GM18499 (cell line): ENCODE data around the gene ANAPC4.
"Not testable (repeated sequence)": the region's sequence is repeated elsewhere in the genome, so short reads cannot be mapped to it uniquely, and the experiment has no call there.

Source experiments
- ATAC-seq: cut with Tn5 transposase; IDR thresholded peaks from one replicate; pipeline ENCODE4 v1.9.1; 2021; ENCODE audit warnings: moderate number of reproducible peaks; ENCODE audit not compliant: insufficient read depth, unreplicated experiment

ANAPC4 gene

GRCh38 chr4:25376754-25377571, at the start of gene ANAPC4:
Gene ANAPC4, plus strand, starts transcription at chr4:25377263. Its CDS starts 165 bp downstream, at chr4:25377428.
- peak; percentile 66 for ATAC-seq

DNA sequence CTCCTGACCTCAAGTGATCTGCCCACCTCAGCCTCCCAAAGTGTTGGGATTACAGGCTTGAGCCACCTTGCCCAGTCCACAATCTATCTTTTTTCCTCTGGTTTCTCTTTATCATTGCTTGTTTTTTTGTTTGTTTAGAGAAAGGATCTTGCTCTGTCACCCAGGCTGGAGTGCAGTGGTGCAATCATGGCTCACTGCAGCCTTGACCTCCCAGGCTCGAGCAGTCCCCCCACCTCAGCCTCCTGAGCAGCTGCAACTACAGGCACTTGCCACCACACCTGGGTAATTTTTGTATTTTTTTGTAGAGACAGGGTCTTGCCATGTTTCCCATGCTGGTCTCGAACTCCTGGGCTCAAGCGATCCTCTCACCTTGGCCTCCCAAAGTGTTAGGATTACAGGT, 48.6 kb upstream of the ANAPC4 start:
- not testable (repeated sequence) for ATAC-seq

DNA sequence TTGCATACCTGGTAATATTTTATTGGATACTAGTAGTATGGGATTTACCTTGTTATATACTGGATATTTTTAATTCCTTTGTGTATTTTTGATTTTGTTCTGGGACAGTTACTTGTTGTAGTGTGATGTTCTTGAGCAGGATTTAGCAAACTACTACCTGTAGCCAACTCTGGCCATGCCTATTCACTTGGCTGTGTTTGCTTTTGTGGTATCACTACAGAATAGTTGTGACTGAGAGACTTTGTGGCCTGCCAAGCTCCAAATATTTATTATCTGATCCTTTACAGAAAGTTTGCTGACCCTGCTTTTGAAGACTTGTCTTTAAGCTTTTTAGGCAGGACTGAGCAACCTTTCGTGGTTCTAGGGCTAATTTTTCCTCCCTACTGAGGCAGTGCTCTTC, 46.7 kb upstream of the ANAPC4 start:
- ATAC-seq, result no peak

DNA sequence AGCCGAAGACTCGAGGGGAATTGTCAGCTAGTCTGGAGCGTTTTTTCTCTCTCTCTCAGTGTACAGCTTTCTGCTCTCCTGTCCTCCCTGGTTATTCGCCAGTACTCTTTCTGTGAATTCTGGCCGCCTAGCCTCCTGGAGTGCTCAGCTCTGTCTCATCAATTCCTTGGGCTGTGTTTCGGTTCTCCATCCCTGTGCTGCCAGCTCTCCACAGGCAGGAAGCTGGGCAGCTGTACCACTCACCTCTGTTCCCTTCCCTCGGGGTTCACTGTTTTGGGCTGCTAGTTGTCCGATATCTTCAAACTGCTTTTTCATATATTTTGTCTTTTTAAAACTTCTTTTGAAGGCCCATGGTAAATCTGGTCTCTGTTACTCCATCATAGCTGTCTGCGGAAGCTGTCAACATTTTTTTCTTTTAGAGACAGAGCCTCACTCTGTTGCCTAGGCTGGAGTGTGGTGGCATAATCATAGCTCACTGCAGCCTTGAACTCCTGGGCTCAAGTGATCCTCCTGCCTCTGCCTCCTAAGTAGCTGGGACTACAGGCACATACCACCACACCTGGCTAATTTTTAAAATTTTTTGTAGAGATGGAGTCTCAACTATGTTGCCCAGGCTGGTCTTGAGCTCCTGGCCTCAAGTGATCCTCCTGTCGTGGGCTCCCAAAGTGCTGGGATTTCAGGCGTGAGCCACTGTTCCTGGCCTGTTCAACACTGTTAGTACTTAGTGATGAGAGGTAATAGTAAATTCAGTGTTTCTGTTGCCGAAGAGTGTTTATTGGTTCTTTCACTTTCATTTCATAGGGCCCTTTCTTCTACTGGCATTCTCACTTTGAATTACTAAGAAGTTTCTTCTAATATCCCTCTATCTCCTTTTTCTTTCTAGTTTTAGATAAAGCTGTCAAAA, 45.9 kb upstream of the ANAPC4 start:
- peak; percentile 72 for ATAC-seq

DNA sequence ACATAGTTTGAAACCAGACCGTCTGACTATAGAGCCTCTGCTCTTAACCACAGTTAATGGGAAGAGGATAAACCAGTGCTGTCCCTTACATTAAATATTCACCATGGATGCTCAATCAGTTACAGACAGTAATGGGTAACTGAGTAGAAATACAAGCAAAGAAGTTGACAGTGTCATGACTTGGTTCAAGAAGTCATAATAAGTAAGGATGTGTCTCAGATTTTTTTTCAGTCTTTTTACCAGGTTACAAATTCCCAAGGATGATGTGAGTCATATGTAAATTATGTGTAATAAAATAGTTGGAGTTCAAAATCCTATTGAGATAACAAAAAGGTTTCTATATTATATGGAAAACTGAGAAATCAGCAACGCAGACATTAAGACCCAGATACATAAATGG, 33.4 kb upstream of the ANAPC4 start:
- ATAC-seq, result no peak

DNA sequence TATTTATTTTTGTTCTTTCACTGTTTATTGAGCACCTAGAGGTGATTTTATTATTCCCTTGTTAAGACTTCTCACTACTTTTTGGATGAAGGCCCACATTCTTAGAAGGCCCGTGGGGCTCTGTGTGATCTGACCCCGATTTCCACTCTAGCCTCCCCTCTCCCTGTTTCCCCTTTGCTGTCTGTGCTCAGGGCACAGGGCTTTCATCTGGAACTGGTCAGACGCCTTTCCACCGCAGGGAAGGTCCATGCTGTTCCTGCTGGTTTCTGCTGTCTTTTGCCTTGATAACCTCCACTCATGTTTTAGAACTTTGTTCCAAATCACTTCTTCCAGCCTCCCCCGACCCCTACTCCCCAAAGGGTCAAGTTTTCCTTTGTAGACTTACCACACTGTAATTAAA, 31.3 kb upstream of the ANAPC4 start:
- ATAC-seq, result no peak

DNA sequence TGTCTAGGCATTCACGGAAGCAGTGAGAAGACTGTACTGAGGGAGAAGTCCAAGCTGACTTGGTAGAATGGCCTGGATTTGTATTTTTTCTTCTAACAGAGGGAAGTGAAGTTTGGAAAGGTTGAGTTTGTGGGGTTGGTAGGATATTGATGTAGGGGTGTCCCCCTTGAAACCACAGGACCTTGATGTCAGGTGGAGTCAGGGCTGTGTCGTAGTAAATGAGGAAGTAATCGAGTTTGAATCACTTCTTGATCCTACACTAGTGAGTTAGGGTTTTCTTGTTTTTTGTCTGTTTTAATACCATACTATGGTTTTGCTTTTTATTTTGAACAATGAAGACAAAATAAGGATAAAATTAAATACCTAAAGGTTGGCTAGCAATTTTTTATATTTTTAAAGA, 30.1 kb upstream of the ANAPC4 start:
- peak; percentile 49 for ATAC-seq

GRCh38 chr4:25347473-25347872, 29.6 kb upstream of the ANAPC4 start:
- ATAC-seq, result no peak

- no peak for ATAC-seq
Observed at GRCh38 chr4:25347971-25348370, 29.1 kb upstream of the ANAPC4 start.

DNA sequence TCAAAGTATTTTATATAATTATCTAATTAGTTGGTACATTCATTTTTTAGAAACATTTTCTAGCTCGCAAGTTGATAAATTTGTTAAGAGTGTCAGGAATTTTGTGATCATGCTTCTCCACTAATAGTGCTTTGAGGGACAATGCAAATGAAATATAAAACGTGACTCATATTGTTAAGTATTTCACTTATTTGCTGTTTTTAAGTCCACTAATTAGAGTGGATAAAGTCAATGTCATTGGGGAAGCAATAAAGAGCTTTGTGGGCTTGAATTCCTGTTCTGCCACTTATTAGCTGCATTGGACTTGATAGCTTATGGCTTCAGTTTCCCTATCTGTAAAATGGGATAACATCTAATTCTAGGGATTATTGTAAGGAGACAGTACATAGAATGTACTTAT, 26.5 kb upstream of the ANAPC4 start:
- ATAC-seq, result no peak

DNA sequence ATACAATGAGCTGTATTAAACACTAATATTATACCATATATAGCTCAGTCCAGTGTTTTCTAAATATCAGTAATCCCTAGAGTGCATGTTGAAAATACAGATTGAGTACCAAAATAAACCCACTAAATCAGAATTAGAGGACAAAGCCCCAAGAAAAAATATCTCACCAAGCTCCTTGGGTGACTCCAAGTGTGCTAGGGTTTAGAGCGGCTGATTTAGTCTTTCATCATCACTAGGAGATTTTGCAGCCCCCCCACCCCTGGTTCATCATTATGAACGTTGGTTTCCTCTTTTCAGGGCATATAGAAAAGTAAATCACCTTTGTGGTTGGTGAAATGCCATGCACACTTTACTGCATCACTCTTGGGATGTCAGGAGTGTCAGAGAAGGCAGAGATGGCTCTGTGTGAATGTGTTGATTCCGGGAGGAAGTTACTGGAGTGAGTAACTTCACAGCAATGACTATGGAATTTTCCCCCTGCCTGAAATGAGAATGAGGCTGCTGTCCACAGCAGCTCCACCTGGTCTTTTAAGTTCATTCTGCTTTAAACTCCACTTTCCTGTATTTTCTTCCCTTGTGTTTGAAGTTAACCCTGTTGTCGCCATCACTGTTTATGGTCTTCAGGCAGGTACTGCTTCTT, 25.2 kb upstream of the ANAPC4 start:
- no peak for ATAC-seq

DNA sequence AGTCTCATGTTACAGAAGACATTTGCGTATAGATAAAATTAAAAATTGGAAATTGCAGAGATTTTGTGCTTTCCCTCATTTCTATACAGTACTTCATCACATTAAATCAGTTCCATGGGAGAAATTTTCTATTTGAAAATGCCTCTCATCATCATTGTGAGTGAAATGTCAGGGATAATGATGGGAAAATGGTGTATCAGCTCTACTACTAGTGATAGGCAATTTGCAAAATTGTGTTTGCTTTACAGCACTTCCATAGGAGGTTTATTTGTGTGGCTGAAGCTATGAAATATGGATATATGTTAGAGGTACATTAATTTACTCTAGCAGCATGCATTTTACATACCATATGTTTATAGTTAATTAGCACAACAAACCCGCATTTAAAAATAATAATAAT, 21.0 kb upstream of the ANAPC4 start:
- no peak for ATAC-seq

GRCh38 chr4:25358515-25359275, 18.4 kb upstream of the ANAPC4 start:
- ATAC-seq, result no peak

DNA sequence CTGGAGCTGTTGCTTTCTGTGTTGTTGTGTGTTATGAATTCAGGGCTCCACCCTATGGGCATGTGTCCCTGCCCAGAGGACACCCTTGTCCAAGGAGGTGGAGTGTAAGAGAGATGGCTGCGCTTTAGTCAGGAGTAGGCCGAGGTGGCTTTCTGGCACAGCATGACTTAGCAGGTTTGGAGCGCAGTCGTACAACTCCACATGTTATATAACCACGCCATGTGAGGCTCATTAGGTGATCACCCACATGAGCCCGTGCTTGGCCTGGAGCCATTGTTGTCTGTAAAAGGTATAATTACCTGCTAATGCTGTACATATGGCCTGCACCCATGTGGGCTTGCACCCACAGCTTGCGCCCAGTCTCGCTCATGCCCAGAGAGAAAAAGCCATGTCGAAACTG, 15.8 kb upstream of the ANAPC4 start:
- ATAC-seq, result no peak

DNA sequence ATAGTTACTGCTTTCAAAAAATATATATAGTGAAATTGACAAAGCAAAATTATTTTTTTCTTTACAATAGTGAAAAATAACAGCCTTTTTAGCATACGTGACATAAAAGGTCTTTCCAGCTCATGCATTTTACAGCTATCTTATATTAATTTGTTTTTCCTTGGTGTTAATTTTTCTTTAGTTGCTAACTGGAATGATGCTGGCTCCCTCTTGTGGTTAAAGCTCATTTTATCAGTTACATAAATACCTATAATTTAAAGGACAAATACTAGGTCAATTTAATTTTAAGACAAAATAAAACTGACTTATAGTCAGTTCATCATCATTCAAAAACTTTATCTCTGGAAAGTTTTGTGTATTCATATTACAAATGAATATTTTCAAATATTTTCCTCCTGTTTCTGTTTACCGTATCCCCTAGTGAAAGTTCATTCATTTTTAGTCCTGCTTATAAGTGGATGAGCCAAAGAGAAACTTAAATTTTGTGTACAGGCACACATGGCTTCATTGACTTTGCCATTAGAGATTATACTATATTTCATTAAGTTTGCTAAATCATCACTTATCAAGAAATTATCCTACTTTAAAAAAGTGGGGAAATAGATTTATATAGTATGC, 9.9 kb upstream of the ANAPC4 start:
- ATAC-seq, result no peak

DNA sequence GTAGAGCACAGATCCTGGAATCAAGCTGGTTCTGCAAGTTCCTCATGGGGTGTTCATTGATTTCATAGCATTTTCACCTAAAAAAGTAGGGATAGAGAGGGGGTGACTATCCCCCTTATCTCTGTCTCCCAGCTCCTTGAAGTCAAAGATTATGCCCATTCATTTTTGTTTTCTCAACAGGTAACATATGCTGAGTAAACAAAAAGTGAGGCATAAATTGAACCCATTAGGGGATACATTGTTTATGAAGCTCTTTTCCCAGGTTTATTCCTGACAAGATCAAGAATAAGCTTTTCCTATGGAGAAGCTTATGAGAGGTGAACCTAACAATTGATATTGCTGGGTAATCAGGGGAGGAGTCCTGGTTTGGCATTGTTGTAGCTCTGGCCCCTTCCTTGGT, 9.2 kb upstream of the ANAPC4 start:
- ATAC-seq, result no peak

GRCh38 chr4:25368315-25368714, 8.7 kb upstream of the ANAPC4 start:
- ATAC-seq, result no peak

GRCh38 chr4:25370242-25370641, 6.8 kb upstream of the ANAPC4 start:
- no peak for ATAC-seq

DNA sequence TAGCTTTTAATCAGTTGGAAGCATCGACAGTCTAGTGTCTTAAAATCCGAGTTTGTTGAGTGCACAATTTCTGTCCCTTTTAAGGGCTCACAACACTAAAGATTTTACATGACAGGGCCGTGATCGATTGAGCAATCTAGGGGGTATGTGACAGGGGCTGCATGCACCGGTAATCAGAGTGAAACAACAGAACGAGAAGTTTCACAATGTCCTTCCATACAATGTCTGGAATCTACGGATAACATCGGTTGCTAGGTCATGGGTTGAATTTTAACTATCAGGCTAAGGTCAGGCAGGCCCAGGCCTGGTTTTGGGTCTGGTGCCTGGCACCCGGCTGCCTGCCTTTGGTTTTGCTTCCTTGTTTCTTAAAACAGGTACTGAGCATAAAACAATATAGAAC, 4.5 kb upstream of the ANAPC4 start:
- not testable (repeated sequence) for ATAC-seq
